HEK293 (cell line): ENCODE results near the gene FHL1.
"Not testable (repeated sequence)": the region's sequence is repeated elsewhere in the genome, so short reads cannot be mapped to it uniquely, and the experiment has no call there.

Experiments used
- YY1 ChIP-seq: fragments of 450-650 bp; formaldehyde crosslinking; IDR thresholded peaks from 2 replicates; pipeline ENCODE4 v1.5.1; 2018; ENCODE audit warnings: missing biosample characterization, missing genetic modification characterization
- ZNF670 ChIP-seq: fragments of 450-650 bp; formaldehyde crosslinking; IDR thresholded peaks from 2 replicates; pipeline ENCODE4 v1.5.1; 2016; ENCODE audit warnings: missing biosample characterization, missing genetic modification characterization, low read depth
- TF ChIP-seq, protein P1 (sequence below): fragments of 450-650 bp; formaldehyde crosslinking; IDR thresholded peaks from 2 replicates; pipeline ENCODE4 v1.5.1; 2016; ENCODE audit warnings: missing biosample characterization, missing genetic modification characterization
- TF ChIP-seq, protein P2 (sequence below): fragments of 450-650 bp; formaldehyde crosslinking; IDR thresholded peaks from 2 replicates; pipeline ENCODE4 v1.5.1; 2016; ENCODE audit warnings: missing biosample characterization, missing genetic modification characterization

DNA sequence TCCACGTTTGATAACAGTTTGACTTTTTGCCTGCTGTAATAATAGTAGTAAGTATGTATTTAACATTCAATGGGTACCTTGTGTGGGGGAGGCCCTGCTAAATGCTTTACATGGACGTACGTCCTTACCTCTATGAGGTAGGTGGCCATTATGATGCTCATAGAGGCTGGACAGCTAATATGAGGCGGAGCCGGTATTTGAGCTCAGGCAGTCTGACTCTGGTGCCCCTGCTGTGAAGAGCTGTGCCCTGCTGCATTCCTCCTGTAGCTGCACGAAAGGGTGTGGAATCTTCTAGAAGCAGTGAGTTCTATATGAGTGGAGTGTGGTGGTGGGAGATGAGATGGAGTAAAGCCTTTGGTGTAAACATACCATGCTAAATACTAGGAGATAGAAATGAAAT is 20.7 kb downstream of the FHL1 start:
- TF ChIP-seq, protein P1, sequence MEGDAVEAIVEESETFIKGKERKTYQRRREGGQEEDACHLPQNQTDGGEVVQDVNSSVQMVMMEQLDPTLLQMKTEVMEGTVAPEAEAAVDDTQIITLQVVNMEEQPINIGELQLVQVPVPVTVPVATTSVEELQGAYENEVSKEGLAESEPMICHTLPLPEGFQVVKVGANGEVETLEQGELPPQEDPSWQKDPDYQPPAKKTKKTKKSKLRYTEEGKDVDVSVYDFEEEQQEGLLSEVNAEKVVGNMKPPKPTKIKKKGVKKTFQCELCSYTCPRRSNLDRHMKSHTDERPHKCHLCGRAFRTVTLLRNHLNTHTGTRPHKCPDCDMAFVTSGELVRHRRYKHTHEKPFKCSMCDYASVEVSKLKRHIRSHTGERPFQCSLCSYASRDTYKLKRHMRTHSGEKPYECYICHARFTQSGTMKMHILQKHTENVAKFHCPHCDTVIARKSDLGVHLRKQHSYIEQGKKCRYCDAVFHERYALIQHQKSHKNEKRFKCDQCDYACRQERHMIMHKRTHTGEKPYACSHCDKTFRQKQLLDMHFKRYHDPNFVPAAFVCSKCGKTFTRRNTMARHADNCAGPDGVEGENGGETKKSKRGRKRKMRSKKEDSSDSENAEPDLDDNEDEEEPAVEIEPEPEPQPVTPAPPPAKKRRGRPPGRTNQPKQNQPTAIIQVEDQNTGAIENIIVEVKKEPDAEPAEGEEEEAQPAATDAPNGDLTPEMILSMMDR (tag by site-specific recombination): not testable (repeated sequence)
- TF ChIP-seq YY1, ZNF670 (tag by site-specific recombination): not testable (repeated sequence)
- TF ChIP-seq, protein P2, sequence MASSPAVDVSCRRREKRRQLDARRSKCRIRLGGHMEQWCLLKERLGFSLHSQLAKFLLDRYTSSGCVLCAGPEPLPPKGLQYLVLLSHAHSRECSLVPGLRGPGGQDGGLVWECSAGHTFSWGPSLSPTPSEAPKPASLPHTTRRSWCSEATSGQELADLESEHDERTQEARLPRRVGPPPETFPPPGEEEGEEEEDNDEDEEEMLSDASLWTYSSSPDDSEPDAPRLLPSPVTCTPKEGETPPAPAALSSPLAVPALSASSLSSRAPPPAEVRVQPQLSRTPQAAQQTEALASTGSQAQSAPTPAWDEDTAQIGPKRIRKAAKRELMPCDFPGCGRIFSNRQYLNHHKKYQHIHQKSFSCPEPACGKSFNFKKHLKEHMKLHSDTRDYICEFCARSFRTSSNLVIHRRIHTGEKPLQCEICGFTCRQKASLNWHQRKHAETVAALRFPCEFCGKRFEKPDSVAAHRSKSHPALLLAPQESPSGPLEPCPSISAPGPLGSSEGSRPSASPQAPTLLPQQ: not testable (repeated sequence)
